Measurements from ENCODE around the gene EYS.
A peak's percentile ranks its signal among the peaks of the same experiment; 100 is the strongest.

Gene EYS

GRCh38 chr6:63774961-63775360 lies 1932.1 kb downstream of the EYS start:
- no peak for DNase-seq (ENCODE audit: low read depth)
- TF ChIP-seq POLR2A (IDR thresholded peaks at IDR 0.05; ENCODE audit: extremely low read depth, insufficient read length): no peak
- no peak for TF ChIP-seq MYC (IDR thresholded peaks at IDR 0.05; ENCODE audit: low read depth, low read length)
- TF ChIP-seq CTCF (IDR thresholded peaks at IDR 0.05; ENCODE audit: low read depth, low read length): no peak
- no peak overlapping the region for H3K4me3 ChIP-seq (ENCODE audit: low read depth, low read length)

- TF ChIP-seq MYC (IDR thresholded peaks at IDR 0.05; ENCODE audit: low read depth, low read length) (no peak), CTCF (IDR thresholded peaks at IDR 0.05; ENCODE audit: low read depth, low read length) (no peak), POLR2A (IDR thresholded peaks at IDR 0.05; ENCODE audit: extremely low read depth, insufficient read length) (no peak)
- TF ChIP-seq, protein P1, sequence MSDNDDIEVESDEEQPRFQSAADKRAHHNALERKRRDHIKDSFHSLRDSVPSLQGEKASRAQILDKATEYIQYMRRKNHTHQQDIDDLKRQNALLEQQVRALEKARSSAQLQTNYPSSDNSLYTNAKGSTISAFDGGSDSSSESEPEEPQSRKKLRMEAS (IDR thresholded peaks at IDR 0.05; ENCODE audit: low read depth, low read length): no peak
- no peak overlapping the region for H3K4me3 ChIP-seq (ENCODE audit: low read depth, low read length)
- no peak for DNase-seq (ENCODE audit: low read depth)
Observed at GRCh38 chr6:63773200-63773599, 1933.8 kb downstream of the EYS start.

GRCh38 chr6:63765828-63766227 lies 1941.2 kb downstream of the EYS start:
- no peak overlapping the region for H3K4me3 ChIP-seq (ENCODE audit: low read depth, low read length)
- no peak for DNase-seq (ENCODE audit: low read depth)
- no peak for TF ChIP-seq CTCF (IDR thresholded peaks at IDR 0.05; ENCODE audit: low read depth, low read length)
- no peak for TF ChIP-seq MYC (IDR thresholded peaks at IDR 0.05; ENCODE audit: low read depth, low read length)
- TF ChIP-seq POLR2A (IDR thresholded peaks at IDR 0.05; ENCODE audit: extremely low read depth, insufficient read length): no peak
- TF ChIP-seq, protein P1 (IDR thresholded peaks at IDR 0.05; ENCODE audit: low read depth, low read length): no peak

GRCh38 chr6:63764318-63764916 lies 1942.6 kb downstream of the EYS start:
- DNase-seq (ENCODE audit: low read depth): peak; percentile 61
- no peak for TF ChIP-seq MYC (IDR thresholded peaks at IDR 0.05; ENCODE audit: low read depth, low read length)
- TF ChIP-seq POLR2A (IDR thresholded peaks at IDR 0.05; ENCODE audit: extremely low read depth, insufficient read length): no peak
- TF ChIP-seq, protein P1 (IDR thresholded peaks at IDR 0.05; ENCODE audit: low read depth, low read length): no peak

DNA sequence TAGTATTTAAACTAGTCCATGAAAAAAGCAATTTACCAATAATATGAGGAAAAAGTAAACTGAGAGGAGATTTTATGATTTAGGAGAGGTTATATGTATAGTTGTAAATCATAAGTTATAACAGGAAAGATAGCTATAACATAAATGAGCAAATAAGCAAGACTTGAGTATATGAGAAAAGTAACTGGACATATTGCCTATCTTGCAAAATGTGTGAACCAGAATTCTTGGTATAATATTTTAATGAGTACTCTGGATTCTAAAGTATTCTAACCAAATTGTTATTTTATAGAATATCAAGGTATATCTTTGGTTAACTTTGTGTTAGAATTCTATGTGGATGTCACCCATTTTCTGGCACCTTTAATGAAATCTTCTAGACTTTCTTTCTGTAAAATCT lies 1946.8 kb downstream of the EYS start:
- H3K4me3 ChIP-seq (ENCODE audit: low read depth, low read length): no peak overlapping the region
- DNase-seq (ENCODE audit: low read depth): no peak
- no peak for TF ChIP-seq POLR2A (IDR thresholded peaks at IDR 0.05; ENCODE audit: extremely low read depth, insufficient read length)
- TF ChIP-seq CTCF (IDR thresholded peaks at IDR 0.05; ENCODE audit: low read depth, low read length): no peak
- TF ChIP-seq MYC (IDR thresholded peaks at IDR 0.05; ENCODE audit: low read depth, low read length): no peak
- TF ChIP-seq, protein P1 (IDR thresholded peaks at IDR 0.05; ENCODE audit: low read depth, low read length): no peak

More at GRCh38 chr6:63764318-63764916, 1942.6 kb downstream of the EYS start:
- H3K4me3 ChIP-seq (ENCODE audit: low read depth, low read length): no peak overlapping the region

GRCh38 chr6:63759605-63760105 lies 1947.4 kb downstream of the EYS start:
- DNase-seq (ENCODE audit: low read depth): no peak
- TF ChIP-seq CTCF (IDR thresholded peaks at IDR 0.05; ENCODE audit: low read depth, low read length) (no peak), POLR2A (IDR thresholded peaks at IDR 0.05; ENCODE audit: extremely low read depth, insufficient read length) (no peak), MYC (IDR thresholded peaks at IDR 0.05; ENCODE audit: low read depth, low read length) (no peak)
- TF ChIP-seq, protein P1 (IDR thresholded peaks at IDR 0.05; ENCODE audit: low read depth, low read length): no peak

More at GRCh38 chr6:63759605-63760105, 1947.4 kb downstream of the EYS start:
- H3K4me3 ChIP-seq (ENCODE audit: low read depth, low read length): no peak overlapping the region
